SHP77 treated with DMSO at 0.1 percent for 48 hours (cell line): ENCODE results near the gene NCL.
"Not testable (repeated sequence)": the region's sequence is repeated elsewhere in the genome, so short reads cannot be mapped to it uniquely, and the experiment has no call there.

Experiments used
- DNase-seq: peaks from one replicate; lab custom pipeline; 2025; lab: John Stamatoyannopoulos, UW

The NCL gene

GRCh38 chr2:231405601-231406367 lies 58.5 kb downstream of the NCL start:
- not testable (repeated sequence) for DNase-seq

DNA sequence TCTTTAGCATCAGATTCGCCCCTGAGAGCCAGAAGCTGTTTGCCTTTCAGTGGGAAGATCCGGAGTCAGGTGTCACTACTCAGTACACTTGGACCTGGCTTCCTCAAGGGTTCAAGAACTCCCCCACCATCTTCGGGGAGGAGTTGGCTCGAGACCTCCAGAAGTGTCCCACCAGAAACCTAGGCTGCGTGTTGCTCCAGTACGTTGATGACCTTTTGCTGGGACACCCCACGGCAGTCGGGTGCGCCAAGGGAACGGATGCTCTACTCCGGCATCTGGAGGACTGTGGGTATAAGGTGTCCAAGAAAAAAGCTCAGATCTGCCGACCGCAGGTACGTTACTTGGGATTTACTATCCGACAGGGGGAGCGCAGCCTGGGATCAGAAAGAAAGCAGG lies 60.1 kb downstream of the NCL start:
- DNase-seq = not testable (repeated sequence)
